Keratinocyte (primary cell): Measurements from ENCODE around the gene SUSD3. TPM values are rescaled to one million over a fixed set of nuclear protein-coding genes. Genes with fewer than 3 reads are reported as not detected.

Source experiments
- DNase-seq: peaks from one replicate; pipeline ENCODE4 v3.0.0-alpha.2; 2011; ENCODE audit warnings: low read depth, missing footprints, low spot score
- FAIRE-seq: peaks from 2 replicates; lab custom pipeline; 2011; peaks lifted over from hg19 to GRCh38; lab: Jason Lieb, UNC
- H2AFZ ChIP-seq: 2 replicates; pipeline ENCODE4 v1.6.0; 2012; ENCODE audit warnings: low read length, control low read depth, inconsistent platforms; ENCODE audit not compliant: control insufficient read depth
- H3K27ac ChIP-seq: 2 replicates; pipeline ENCODE4 v1.5.1; 2011; ENCODE audit warnings: low read length; ENCODE audit not compliant: control insufficient read depth, insufficient read depth
- H3K27me3 ChIP-seq: 3 replicates; pipeline ENCODE4 v1.6.0; 2011; ENCODE audit warnings: low read length; ENCODE audit not compliant: control insufficient read depth, insufficient read depth; ENCODE audit errors: extremely low read depth
- H3K36me3 ChIP-seq, 2 experiments: 2 replicates in 1 of 2; 3 replicates in 1 of 2; pipeline ENCODE4 v1.5.1; 2011; ENCODE audit warnings: low read length in 2 of 2, mild to moderate bottlenecking in 1 of 2; ENCODE audit not compliant: control insufficient read depth in 2 of 2, insufficient read depth in 2 of 2; ENCODE audit errors: extremely low read depth in 1 of 2
- H3K4me1 ChIP-seq: 3 replicates; pipeline ENCODE4 v1.5.1; 2011; ENCODE audit warnings: low read length; ENCODE audit not compliant: control insufficient read depth, insufficient read depth; ENCODE audit errors: extremely low read depth
- H3K4me2 ChIP-seq: 3 replicates; pipeline ENCODE4 v1.6.0; 2011; ENCODE audit warnings: low read depth, low read length; ENCODE audit not compliant: control insufficient read depth, insufficient read depth; ENCODE audit errors: extremely low read depth
- H3K4me3 ChIP-seq, 3 experiments: fragments of 200-600 bp in 1 of 3; sonication (generic) in 1 of 3; 2 replicates in 2 of 3; 3 replicates in 1 of 3; pipeline ENCODE4 v1.5.1; 2011 to 2016; ENCODE audit warnings: low read length in 3 of 3, mild to moderate bottlenecking in 3 of 3, control low read depth in 2 of 3, inconsistent platforms in 1 of 3, low read depth in 1 of 3, mixed read lengths in 1 of 3, mixed run types in 1 of 3, moderate library complexity in 1 of 3; ENCODE audit not compliant: control insufficient read depth in 2 of 3, insufficient read depth in 2 of 3; ENCODE audit errors: extremely low read depth in 1 of 3
- H3K79me2 ChIP-seq: 2 replicates; pipeline ENCODE4 v1.6.0; 2012; ENCODE audit warnings: low read length; ENCODE audit not compliant: control insufficient read depth, insufficient read depth
- H3K9ac ChIP-seq: 3 replicates; pipeline ENCODE4 v1.6.0; 2011; ENCODE audit warnings: low read length; ENCODE audit not compliant: control insufficient read depth, insufficient read depth; ENCODE audit errors: extremely low read depth
- H3K9me1 ChIP-seq: 3 replicates; pipeline ENCODE4 v1.6.0; 2011; ENCODE audit warnings: low read length; ENCODE audit not compliant: control insufficient read depth, insufficient read depth; ENCODE audit errors: extremely low read depth
- H3K9me3 ChIP-seq: 2 replicates; pipeline ENCODE4 v1.5.1; 2012; ENCODE audit warnings: low read depth, low read length; ENCODE audit not compliant: control insufficient read depth
- H4K20me1 ChIP-seq: 3 replicates; pipeline ENCODE4 v1.6.0; 2011; ENCODE audit warnings: low read length; ENCODE audit not compliant: control insufficient read depth, insufficient read depth; ENCODE audit errors: extremely low read depth
- EZH2 ChIP-seq: IDR thresholded peaks from one replicate; pipeline ENCODE4 v1.6.1; 2012; ENCODE audit warnings: inconsistent platforms, mild to moderate bottlenecking, low read length, moderate library complexity
- dilution Hi-C: fragments of 300-500 bp; cut with MboI; formaldehyde crosslinking; loops from one replicate; pipeline ENCODE4 v1.7.0; 2020; ENCODE audit warnings: low sequenced_read_pairs; ENCODE audit not compliant: extremely low pct_ligation_motif_present
- polyA plus RNA-seq, 5 experiments: library from polyadenylated mRNA; depleted of rRNA in 3 of 5; stranded (reverse) in 3 of 5; stranded (forward) in 1 of 5; unstranded in 1 of 5; fragments of >200 nt; gene quantifications; 1 replicate in 1 of 5; 2 replicates in 3 of 5; 3 replicates in 1 of 5; pipeline versions ENCODE4 v1.2.1 to v1.2.3, GENCODE V29; 2011 to 2012; ENCODE audit warnings: missing spikeins in 2 of 5, low read depth in 1 of 5, low replicate concordance in 1 of 5
- TF ChIP-seq, protein P1 (sequence below), 3 experiments: IDR thresholded peaks in 1 of 3; conservative IDR thresholded peaks in 1 of 3; optimal IDR thresholded peaks in 1 of 3; 2 replicates in 2 of 3; 3 replicates in 1 of 3; pipeline versions ENCODE3 to v1.5.1; 2011; ENCODE audit warnings: low read length in 3 of 3, mild to moderate bottlenecking in 3 of 3, moderate library complexity in 2 of 3, control low read depth in 1 of 3, inconsistent platforms in 1 of 3; ENCODE audit not compliant: insufficient read depth in 2 of 3; ENCODE audit errors: extremely low read depth in 1 of 3

The SUSD3 gene
- polyA plus RNA-seq, 1 donor (not counting 4 experiments of a cell fraction or from before 2014, with no cell fraction given), result 0.20 TPM

GRCh38 chr9:93082841-93083411, 24.4 kb downstream of the SUSD3 start:
- H3K9ac ChIP-seq, result no peak overlapping the region
- TF ChIP-seq, protein P1, sequence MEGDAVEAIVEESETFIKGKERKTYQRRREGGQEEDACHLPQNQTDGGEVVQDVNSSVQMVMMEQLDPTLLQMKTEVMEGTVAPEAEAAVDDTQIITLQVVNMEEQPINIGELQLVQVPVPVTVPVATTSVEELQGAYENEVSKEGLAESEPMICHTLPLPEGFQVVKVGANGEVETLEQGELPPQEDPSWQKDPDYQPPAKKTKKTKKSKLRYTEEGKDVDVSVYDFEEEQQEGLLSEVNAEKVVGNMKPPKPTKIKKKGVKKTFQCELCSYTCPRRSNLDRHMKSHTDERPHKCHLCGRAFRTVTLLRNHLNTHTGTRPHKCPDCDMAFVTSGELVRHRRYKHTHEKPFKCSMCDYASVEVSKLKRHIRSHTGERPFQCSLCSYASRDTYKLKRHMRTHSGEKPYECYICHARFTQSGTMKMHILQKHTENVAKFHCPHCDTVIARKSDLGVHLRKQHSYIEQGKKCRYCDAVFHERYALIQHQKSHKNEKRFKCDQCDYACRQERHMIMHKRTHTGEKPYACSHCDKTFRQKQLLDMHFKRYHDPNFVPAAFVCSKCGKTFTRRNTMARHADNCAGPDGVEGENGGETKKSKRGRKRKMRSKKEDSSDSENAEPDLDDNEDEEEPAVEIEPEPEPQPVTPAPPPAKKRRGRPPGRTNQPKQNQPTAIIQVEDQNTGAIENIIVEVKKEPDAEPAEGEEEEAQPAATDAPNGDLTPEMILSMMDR (optimal IDR thresholded peaks at IDR 0.05 in 1 of 3, IDR thresholded peaks at IDR 0.05 in 1 of 3, conservative IDR thresholded peaks at IDR 0.05 in 1 of 3; ENCODE audit: extremely low read depth in 1 of 3, insufficient read depth in 2 of 3, low read length in 3 of 3), result no peak
- no peak for TF ChIP-seq EZH2

GRCh38 chr9:93083592-93084470, 25.3 kb downstream of the SUSD3 start:
- no peak for TF ChIP-seq EZH2
- TF ChIP-seq, protein P1 (optimal IDR thresholded peaks at IDR 0.05 in 1 of 3, IDR thresholded peaks at IDR 0.05 in 1 of 3, conservative IDR thresholded peaks at IDR 0.05 in 1 of 3; ENCODE audit: extremely low read depth in 1 of 3, insufficient read depth in 2 of 3, low read length in 3 of 3), result no peak
- peaks cover 3% of the 10 kb centered on the region for H3K9me3 ChIP-seq
- H3K4me3 ChIP-seq, result no peak overlapping the region
- FAIRE-seq (no peak), DNase-seq (no peak)
- dilution Hi-C loops, result no loop called here
- no peak overlapping the region for H3K4me2 ChIP-seq
- no peak overlapping the region for H3K9ac ChIP-seq
- H3K9me1 ChIP-seq, result no peaks in the 10 kb centered on the region
- no peaks in the 10 kb centered on the region for H3K4me1 ChIP-seq
- no peaks in the 10 kb centered on the region for H4K20me1 ChIP-seq
- H3K27ac ChIP-seq, result no peak overlapping the region
- H3K27me3 ChIP-seq, result no peaks in the 10 kb centered on the region
- H3K36me3 ChIP-seq, result no peaks in the 10 kb centered on the region
- no peaks in the 10 kb centered on the region for H3K79me2 ChIP-seq
- H2AFZ ChIP-seq, result no peak overlapping the region

More at GRCh38 chr9:93082841-93083411, 24.4 kb downstream of the SUSD3 start:
- no peak overlapping the region for H2AFZ ChIP-seq
- no peak overlapping the region for H3K27ac ChIP-seq
- no peaks in the 10 kb centered on the region for H3K27me3 ChIP-seq
- H3K4me3 ChIP-seq, result no peak overlapping the region
- dilution Hi-C loops, result no loop called here
- FAIRE-seq (no peak), DNase-seq (no peak)
- no peak overlapping the region for H3K4me2 ChIP-seq
- no peaks in the 10 kb centered on the region for H3K9me1 ChIP-seq
- no peaks in the 10 kb centered on the region for H3K36me3 ChIP-seq
- H4K20me1 ChIP-seq, result no peaks in the 10 kb centered on the region
- H3K79me2 ChIP-seq, result no peaks in the 10 kb centered on the region
- no peaks in the 10 kb centered on the region for H3K4me1 ChIP-seq
- H3K9me3 ChIP-seq, result no peaks in the 10 kb centered on the region
